ENCODE results near the gene IQCC. TPM values are rescaled to one million over a fixed set of nuclear protein-coding genes. Genes with fewer than 3 reads are reported as not detected.

The IQCC gene
- total RNA-seq, 1 donor from 2014 or later: 3.1 TPM

- no peak for TF ChIP-seq CTCF (IDR thresholded peaks at IDR 0.05)
- no peak for DNase-seq (ENCODE audit: extremely low spot score, unreplicated experiment)
- H3K4me3 Mint-ChIP-seq (ENCODE audit: unreplicated experiment): no peak within 1 kb of the TSS
- H3K27me3 Mint-ChIP-seq (ENCODE audit: unreplicated experiment): no peaks in the 10 kb centered on the region
- peaks cover 40% of the 10 kb centered on the region for H3K4me1 Mint-ChIP-seq (ENCODE audit: unreplicated experiment)
- peak within 1 kb of the TSS; percentile 68 for H3K27ac Mint-ChIP-seq (ENCODE audit: unreplicated experiment)
- no peaks in the 10 kb centered on the region for H3K9me3 Mint-ChIP-seq (ENCODE audit: unreplicated experiment)
- no peaks in the 10 kb centered on the region for H3K36me3 Mint-ChIP-seq (ENCODE audit: unreplicated experiment)
Observed at GRCh38 chr1:32246888-32247273, 41.4 kb downstream of the IQCC start, which contains the start of gene FAM167B. TSS of gene FAM167B (plus strand) at chr1:32247222. CDS start at chr1:32247422, 200 bp downstream.

GRCh38 chr1:32247452-32247851 is 42.0 kb downstream of the IQCC start:
- Mint-ChIP-seq H3K36me3 (ENCODE audit: unreplicated experiment) (no peaks in the 10 kb centered on the region), H3K27ac (ENCODE audit: unreplicated experiment) (peak overlapping the region; percentile 68), H3K27me3 (ENCODE audit: unreplicated experiment) (no peaks in the 10 kb centered on the region), H3K4me3 (ENCODE audit: unreplicated experiment) (no peak overlapping the region), H3K9me3 (ENCODE audit: unreplicated experiment) (no peaks in the 10 kb centered on the region), H3K4me1 (ENCODE audit: unreplicated experiment) (peaks cover 35% of the 10 kb centered on the region)
- no peak for DNase-seq (ENCODE audit: extremely low spot score, unreplicated experiment)
- TF ChIP-seq CTCF (IDR thresholded peaks at IDR 0.05): no peak

- TF ChIP-seq CTCF (IDR thresholded peaks at IDR 0.05): peak; percentile 82
- no peaks in the 10 kb centered on the region for H3K9me3 Mint-ChIP-seq (ENCODE audit: unreplicated experiment)
- H3K4me1 Mint-ChIP-seq (ENCODE audit: unreplicated experiment): peaks cover 31% of the 10 kb centered on the region
- DNase-seq (ENCODE audit: extremely low spot score, unreplicated experiment): peak; percentile 91
- peak overlapping the region; percentile 23 for H3K27ac Mint-ChIP-seq (ENCODE audit: unreplicated experiment)
- no peaks in the 10 kb centered on the region for H3K27me3 Mint-ChIP-seq (ENCODE audit: unreplicated experiment)
- H3K4me3 Mint-ChIP-seq (ENCODE audit: unreplicated experiment): no peak overlapping the region
- H3K36me3 Mint-ChIP-seq (ENCODE audit: unreplicated experiment): no peaks in the 10 kb centered on the region
Observed at GRCh38 chr1:32247983-32248889, 42.8 kb downstream of the IQCC start.

GRCh38 chr1:32249831-32250525 is 44.5 kb downstream of the IQCC start:
- no peaks in the 10 kb centered on the region for H3K9me3 Mint-ChIP-seq (ENCODE audit: unreplicated experiment)
- H3K4me1 Mint-ChIP-seq (ENCODE audit: unreplicated experiment): peaks cover 31% of the 10 kb centered on the region
- no peak for DNase-seq (ENCODE audit: extremely low spot score, unreplicated experiment)
- TF ChIP-seq CTCF (IDR thresholded peaks at IDR 0.05): no peak
- no peaks in the 10 kb centered on the region for H3K27me3 Mint-ChIP-seq (ENCODE audit: unreplicated experiment)
- no peaks in the 10 kb centered on the region for H3K36me3 Mint-ChIP-seq (ENCODE audit: unreplicated experiment)
- H3K27ac Mint-ChIP-seq (ENCODE audit: unreplicated experiment): no peak overlapping the region
- no peak overlapping the region for H3K4me3 Mint-ChIP-seq (ENCODE audit: unreplicated experiment)
